Smooth muscle cell (in vitro differentiated cells): Measurements from ENCODE around the gene PGLYRP3. TPM values are rescaled to one million over a fixed set of nuclear protein-coding genes. Genes with fewer than 3 reads are reported as not detected.

Experiments
- DNase-seq: peaks from one replicate; lab custom pipeline; 2025; ENCODE audit not compliant: unreplicated experiment; lab: John Stamatoyannopoulos, UW
- H2AFZ ChIP-seq: fragments of 200-600 bp; sonication (generic); 2 replicates; pipeline ENCODE4 v1.6.0; 2016; ENCODE audit warnings: antibody characterized with exemption, low read depth, mild to moderate bottlenecking
- H3F3A ChIP-seq: fragments of 200-600 bp; sonication (generic); 2 replicates; pipeline ENCODE4 v1.6.0; 2017; ENCODE audit warnings: antibody characterized with exemption, low read depth
- H3K27ac ChIP-seq: fragments of 200-600 bp; sonication (generic); 2 replicates; pipeline ENCODE4 v1.5.1; 2016; ENCODE audit warnings: low read depth, mild to moderate bottlenecking
- H3K27me3 ChIP-seq: fragments of 200-600 bp; sonication (generic); 2 replicates; pipeline ENCODE4 v1.6.1; 2016; ENCODE audit warnings: low read depth, mild to moderate bottlenecking
- H3K36me3 ChIP-seq: fragments of 200-600 bp; sonication (generic); 2 replicates; pipeline ENCODE4 v1.5.1; 2016; ENCODE audit warnings: low read depth
- H3K4me1 ChIP-seq: fragments of 200-600 bp; sonication (generic); 2 replicates; pipeline ENCODE4 v1.5.1; 2016; ENCODE audit warnings: low read depth
- H3K4me2 ChIP-seq: fragments of 200-600 bp; sonication (generic); 2 replicates; pipeline ENCODE4 v1.6.0; 2016; ENCODE audit warnings: mild to moderate bottlenecking
- H3K4me3 ChIP-seq: fragments of 200-600 bp; sonication (generic); 2 replicates; pipeline ENCODE4 v1.5.1; 2016; ENCODE audit warnings: mild to moderate bottlenecking
- H3K79me2 ChIP-seq: fragments of 200-600 bp; sonication (generic); 2 replicates; pipeline ENCODE4 v1.6.0; 2016; ENCODE audit warnings: low read depth, mild to moderate bottlenecking
- H3K9ac ChIP-seq: fragments of 200-600 bp; sonication (generic); 2 replicates; pipeline ENCODE4 v1.6.0; 2016; ENCODE audit warnings: low read depth
- H3K9me3 ChIP-seq: fragments of 200-600 bp; sonication (generic); replicated peaks from 2 replicates; pipeline ENCODE4 v1.5.1; 2016; ENCODE audit warnings: low read depth
- H4K20me1 ChIP-seq: fragments of 200-600 bp; sonication (generic); 2 replicates; pipeline ENCODE4 v1.6.0; 2016; ENCODE audit warnings: low read depth
- CTCF ChIP-seq: fragments of 200-600 bp; sonication (generic); IDR thresholded peaks from 2 replicates; pipeline ENCODE4 v1.5.1; 2017; ENCODE audit warnings: borderline replicate concordance, mild to moderate bottlenecking, antibody characterized with exemption; ENCODE audit not compliant: insufficient read depth, poor library complexity, severe bottlenecking
- WGBS: methylation state at CpG from one replicate; pipeline ENCODE4 v1.1.7; 2016; ENCODE audit warnings: low lambda C conversion rate; 5-methylcytosine and 5-hydroxymethylcytosine counted together
- polyA plus RNA-seq: library from polyadenylated mRNA; unstranded; fragments of >200 nt; fragmentation: Nextera tagmentation; extraction: Ambion mirVana; gene quantifications from 2 replicates; pipeline ENCODE4 v1.2.1, GENCODE V29; 2016
- total RNA-seq: library from RNA; depleted of rRNA; stranded (reverse); fragments of >200 nt; gene quantifications from 2 replicates; pipeline ENCODE4 v1.2.3, GENCODE V29; 2014

The PGLYRP3 gene, protein sequence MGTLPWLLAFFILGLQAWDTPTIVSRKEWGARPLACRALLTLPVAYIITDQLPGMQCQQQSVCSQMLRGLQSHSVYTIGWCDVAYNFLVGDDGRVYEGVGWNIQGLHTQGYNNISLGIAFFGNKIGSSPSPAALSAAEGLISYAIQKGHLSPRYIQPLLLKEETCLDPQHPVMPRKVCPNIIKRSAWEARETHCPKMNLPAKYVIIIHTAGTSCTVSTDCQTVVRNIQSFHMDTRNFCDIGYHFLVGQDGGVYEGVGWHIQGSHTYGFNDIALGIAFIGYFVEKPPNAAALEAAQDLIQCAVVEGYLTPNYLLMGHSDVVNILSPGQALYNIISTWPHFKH
- total RNA-seq: not detected in 2 replicates
- polyA plus RNA-seq: 0.31 TPM in 1 of 2 replicates, not detected in the other

DNA sequence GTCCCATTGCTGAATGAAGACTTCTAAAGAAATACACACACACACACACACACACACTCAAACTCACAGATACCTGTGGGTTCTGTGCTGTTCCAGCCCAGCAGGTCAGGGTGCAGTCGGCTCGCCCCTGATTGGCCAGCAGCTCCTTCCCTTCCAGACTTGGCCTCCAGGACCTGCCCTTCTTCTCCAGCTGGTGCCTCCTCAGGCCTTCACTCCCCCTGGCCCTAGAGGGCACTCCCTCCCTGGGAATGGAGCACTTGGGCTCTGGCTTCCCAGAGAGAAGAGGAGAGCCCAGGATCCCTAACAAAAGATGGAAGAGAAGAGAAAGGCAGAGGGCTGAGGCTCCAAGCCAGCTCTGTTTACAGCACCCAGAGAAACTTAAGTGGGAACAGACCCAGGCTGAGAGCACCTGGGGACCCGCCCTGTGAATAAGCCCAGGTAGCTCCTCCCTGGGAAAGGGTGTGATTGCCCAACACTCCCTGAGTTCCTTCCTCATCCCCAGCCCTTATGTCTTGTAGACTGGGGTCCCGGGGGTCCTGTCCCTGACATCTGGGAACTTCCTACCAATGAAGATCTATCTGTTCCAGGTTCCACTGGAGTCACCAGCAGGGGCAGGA, at the start of gene PGLYRP3:
Gene PGLYRP3 (minus strand): TSS at position 383 of the 617 bp plus-strand sequence. CDS start 2,287 bp downstream, outside the sequence.
- Histone ChIP-seq H4K20me1 (no peaks in the 10 kb centered on the region), H3K36me3 (no peaks in the 10 kb centered on the region), H3K79me2 (no peaks in the 10 kb centered on the region), H3F3A (no peaks in the 10 kb centered on the region), H2AFZ (no peak within 1 kb of the TSS), H3K4me1 (no peaks in the 10 kb centered on the region), H3K4me3 (no peak within 1 kb of the TSS), H3K27me3 (no peaks in the 10 kb centered on the region), H3K27ac (no peak within 1 kb of the TSS), H3K4me2 (no peak within 1 kb of the TSS), H3K9ac (no peak within 1 kb of the TSS), H3K9me3 (no peaks in the 10 kb centered on the region)
- TF ChIP-seq CTCF: no peak
- DNase-seq: no peak
- 71% methylated on average over 4 of the region's 4 CpGs for WGBS

DNA sequence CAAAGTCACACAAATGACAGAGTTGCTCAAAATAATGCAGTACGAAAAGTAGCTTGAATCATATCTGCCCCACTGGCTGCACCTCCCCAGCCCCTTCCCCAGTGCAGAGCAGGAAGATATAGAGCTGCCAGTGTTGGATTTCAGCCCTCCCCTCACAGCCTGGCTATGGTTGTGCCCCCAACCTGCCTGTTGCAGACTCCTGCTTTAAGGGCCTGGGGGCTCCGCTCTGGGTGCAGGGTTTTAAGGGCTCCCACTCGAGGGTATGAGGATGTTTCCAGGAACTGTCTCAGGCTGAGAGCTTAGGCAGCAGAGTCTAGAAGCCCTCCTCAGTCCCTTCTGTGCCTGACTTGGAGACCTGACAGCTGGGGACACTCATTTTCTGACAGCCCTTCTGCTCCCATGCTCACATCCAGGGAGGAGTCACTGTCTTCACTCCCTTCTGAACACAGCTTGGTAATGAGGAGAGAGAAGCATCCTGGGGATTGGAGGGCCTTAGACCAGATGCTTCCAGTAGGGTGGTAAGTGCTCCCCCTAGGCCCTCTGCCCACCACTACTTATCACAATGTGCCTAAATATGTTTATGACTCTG, 49.5 kb upstream of the PGLYRP3 start:
- Histone ChIP-seq H3K4me2 (no peak overlapping the region), H2AFZ (no peak overlapping the region), H3K27ac (no peak overlapping the region), H3K9ac (no peak overlapping the region), H3K4me3 (no peak overlapping the region), H3K4me1 (no peaks in the 10 kb centered on the region), H3K36me3 (no peaks in the 10 kb centered on the region), H3K27me3 (no peaks in the 10 kb centered on the region), H4K20me1 (no peaks in the 10 kb centered on the region), H3F3A (no peaks in the 10 kb centered on the region), H3K9me3 (no peaks in the 10 kb centered on the region), H3K79me2 (no peaks in the 10 kb centered on the region)
- DNase-seq: no peak
- WGBS: 84% methylated on average over 3 of the region's 3 CpGs
- TF ChIP-seq CTCF: no peak

DNA sequence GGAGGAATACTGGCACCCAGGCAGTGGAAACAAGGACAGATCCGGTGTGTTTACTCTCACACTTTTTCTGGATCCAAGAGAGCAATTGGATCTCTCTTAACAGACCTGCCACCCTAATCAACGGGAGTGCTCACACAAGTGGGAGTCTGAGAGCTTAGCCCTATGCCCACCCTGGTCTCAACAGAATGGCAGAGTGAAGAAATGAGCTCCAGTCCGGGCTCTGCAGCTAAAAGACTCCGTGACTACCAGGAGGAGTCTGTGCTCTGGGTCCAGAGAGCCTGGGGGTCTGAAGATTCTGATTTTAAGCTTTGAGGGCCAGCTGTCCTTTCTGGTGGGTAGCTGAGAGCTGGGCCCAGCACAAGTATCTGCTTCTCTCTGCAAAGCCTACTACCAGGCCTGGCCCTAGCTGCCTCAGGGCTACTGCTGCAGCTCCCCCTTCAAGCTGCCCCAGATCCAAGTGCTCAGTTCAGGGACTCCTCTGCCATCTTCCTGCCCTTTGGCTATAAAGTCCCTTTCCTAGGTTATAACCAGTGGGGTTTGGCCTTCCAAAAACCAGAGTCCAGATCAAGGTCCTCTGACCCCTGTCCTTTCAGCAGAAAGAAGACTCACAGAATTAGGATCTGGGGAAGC, 48.8 kb upstream of the PGLYRP3 start:
- H3K4me1 ChIP-seq: no peaks in the 10 kb centered on the region
- no peaks in the 10 kb centered on the region for H4K20me1 ChIP-seq
- no peak overlapping the region for H3K9ac ChIP-seq
- H3K4me2 ChIP-seq: no peak overlapping the region
- H3F3A ChIP-seq: no peaks in the 10 kb centered on the region
- no peak overlapping the region for H3K27ac ChIP-seq
- no peaks in the 10 kb centered on the region for H3K79me2 ChIP-seq
- WGBS: 78% methylated on average over 4 of the region's 4 CpGs
- H2AFZ ChIP-seq: no peak overlapping the region
- DNase-seq: no peak
- H3K36me3 ChIP-seq: no peaks in the 10 kb centered on the region
- TF ChIP-seq CTCF: no peak
- no peaks in the 10 kb centered on the region for H3K9me3 ChIP-seq
- H3K4me3 ChIP-seq: no peak overlapping the region
- no peaks in the 10 kb centered on the region for H3K27me3 ChIP-seq
